Measurements from ENCODE around the gene CDH22.

- TF ChIP-seq, protein P1, sequence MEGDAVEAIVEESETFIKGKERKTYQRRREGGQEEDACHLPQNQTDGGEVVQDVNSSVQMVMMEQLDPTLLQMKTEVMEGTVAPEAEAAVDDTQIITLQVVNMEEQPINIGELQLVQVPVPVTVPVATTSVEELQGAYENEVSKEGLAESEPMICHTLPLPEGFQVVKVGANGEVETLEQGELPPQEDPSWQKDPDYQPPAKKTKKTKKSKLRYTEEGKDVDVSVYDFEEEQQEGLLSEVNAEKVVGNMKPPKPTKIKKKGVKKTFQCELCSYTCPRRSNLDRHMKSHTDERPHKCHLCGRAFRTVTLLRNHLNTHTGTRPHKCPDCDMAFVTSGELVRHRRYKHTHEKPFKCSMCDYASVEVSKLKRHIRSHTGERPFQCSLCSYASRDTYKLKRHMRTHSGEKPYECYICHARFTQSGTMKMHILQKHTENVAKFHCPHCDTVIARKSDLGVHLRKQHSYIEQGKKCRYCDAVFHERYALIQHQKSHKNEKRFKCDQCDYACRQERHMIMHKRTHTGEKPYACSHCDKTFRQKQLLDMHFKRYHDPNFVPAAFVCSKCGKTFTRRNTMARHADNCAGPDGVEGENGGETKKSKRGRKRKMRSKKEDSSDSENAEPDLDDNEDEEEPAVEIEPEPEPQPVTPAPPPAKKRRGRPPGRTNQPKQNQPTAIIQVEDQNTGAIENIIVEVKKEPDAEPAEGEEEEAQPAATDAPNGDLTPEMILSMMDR (IDR thresholded peaks at IDR 0.05) = no peak
- no peak for TF ChIP-seq EZH2 (IDR thresholded peaks at IDR 0.05; ENCODE audit: borderline replicate concordance, insufficient read depth, low read depth, low read length, poor library complexity, severe bottlenecking)
These were observed 11.6 kb downstream of the CDH22 start for GRCh38 chr20:46296526-46297250.
